Measurements from ENCODE around the gene SPINK1.

- no peak for TF ChIP-seq MED1 (CRISPR knock-in tag; IDR thresholded peaks at IDR 0.05)
- no peak for TF ChIP-seq CCAR2 (optimal IDR thresholded peaks at IDR 0.05; ENCODE audit: low read depth, low read length)
Measured at GRCh38 chr5:147845618-147846017, 14.1 kb upstream of the SPINK1 start.

All from HepG2 (cell line).